ENCODE results near the gene ADAM12. TPM values are rescaled to one million over a fixed set of nuclear protein-coding genes. Genes with fewer than 3 reads are reported as not detected.

Gene ADAM12
- total RNA-seq, 1 donor from 2014 or later = 8.0 TPM

- peaks cover 12% of the 10 kb centered on the region for H3K4me1 Mint-ChIP-seq
- DNase-seq (ENCODE audit: low spot score) = no peak
- H3K4me3 ChIP-seq = no peak overlapping the region
- no peak overlapping the region for H2AFZ ChIP-seq (replicated peaks)
- no peak for TF ChIP-seq EZH2 (IDR thresholded peaks at IDR 0.05)
- TF ChIP-seq, protein P1, sequence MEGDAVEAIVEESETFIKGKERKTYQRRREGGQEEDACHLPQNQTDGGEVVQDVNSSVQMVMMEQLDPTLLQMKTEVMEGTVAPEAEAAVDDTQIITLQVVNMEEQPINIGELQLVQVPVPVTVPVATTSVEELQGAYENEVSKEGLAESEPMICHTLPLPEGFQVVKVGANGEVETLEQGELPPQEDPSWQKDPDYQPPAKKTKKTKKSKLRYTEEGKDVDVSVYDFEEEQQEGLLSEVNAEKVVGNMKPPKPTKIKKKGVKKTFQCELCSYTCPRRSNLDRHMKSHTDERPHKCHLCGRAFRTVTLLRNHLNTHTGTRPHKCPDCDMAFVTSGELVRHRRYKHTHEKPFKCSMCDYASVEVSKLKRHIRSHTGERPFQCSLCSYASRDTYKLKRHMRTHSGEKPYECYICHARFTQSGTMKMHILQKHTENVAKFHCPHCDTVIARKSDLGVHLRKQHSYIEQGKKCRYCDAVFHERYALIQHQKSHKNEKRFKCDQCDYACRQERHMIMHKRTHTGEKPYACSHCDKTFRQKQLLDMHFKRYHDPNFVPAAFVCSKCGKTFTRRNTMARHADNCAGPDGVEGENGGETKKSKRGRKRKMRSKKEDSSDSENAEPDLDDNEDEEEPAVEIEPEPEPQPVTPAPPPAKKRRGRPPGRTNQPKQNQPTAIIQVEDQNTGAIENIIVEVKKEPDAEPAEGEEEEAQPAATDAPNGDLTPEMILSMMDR (IDR thresholded peaks at IDR 0.05) = no peak
- TF ChIP-seq EZH2phosphoT487 (IDR thresholded peaks at IDR 0.05) = no peak
- H3K27me3 Mint-ChIP-seq (ENCODE audit: insufficient read depth, low read depth) = peaks cover 14% of the 10 kb centered on the region
- H3K36me3 Mint-ChIP-seq = no peaks in the 10 kb centered on the region
- no peaks in the 10 kb centered on the region for H4K20me1 ChIP-seq (ENCODE audit: low read depth)
- H3K79me2 ChIP-seq (ENCODE audit: low read depth) = no peaks in the 10 kb centered on the region
- H3K4me3 Mint-ChIP-seq = no peak overlapping the region
- H3K27ac Mint-ChIP-seq = no peak overlapping the region
- H3K9ac ChIP-seq = no peak overlapping the region
- H3K4me2 ChIP-seq = no peak overlapping the region
- no peaks in the 10 kb centered on the region for H3K9me3 Mint-ChIP-seq
- peaks cover 22% of the 10 kb centered on the region for H3K4me1 ChIP-seq
- no peak overlapping the region for H3K27ac ChIP-seq
- no peaks in the 10 kb centered on the region for H3K27me3 ChIP-seq
- no peaks in the 10 kb centered on the region for H3K36me3 ChIP-seq
- H3F3A ChIP-seq (ENCODE audit: low read depth) = no peaks in the 10 kb centered on the region
- H3K9me3 ChIP-seq (ENCODE audit: low read depth) = no peaks in the 10 kb centered on the region
Observed at GRCh38 chr10:126397156-126397555, 8.9 kb upstream of the ADAM12 start.

GRCh38 chr10:126394948-126395347 is 6.7 kb upstream of the ADAM12 start:
- Histone ChIP-seq H3K79me2 (ENCODE audit: low read depth) (no peaks in the 10 kb centered on the region), H3K4me2 (no peak overlapping the region), H2AFZ (replicated peaks) (no peak overlapping the region), H3K4me1 (peaks cover 34% of the 10 kb centered on the region), H3K36me3 (no peaks in the 10 kb centered on the region), H3K27me3 (peaks cover 5% of the 10 kb centered on the region), H4K20me1 (ENCODE audit: low read depth) (no peaks in the 10 kb centered on the region), H3K9me3 (ENCODE audit: low read depth) (no peaks in the 10 kb centered on the region), H3F3A (ENCODE audit: low read depth) (peaks cover 7% of the 10 kb centered on the region), H3K4me3 (no peak overlapping the region), H3K27ac (no peak overlapping the region), H3K9ac (no peak overlapping the region)
- H3K4me3 Mint-ChIP-seq = no peak overlapping the region
- H3K27ac Mint-ChIP-seq = no peak overlapping the region
- H3K36me3 Mint-ChIP-seq = no peaks in the 10 kb centered on the region
- H3K4me1 Mint-ChIP-seq = peaks cover 25% of the 10 kb centered on the region
- H3K9me3 Mint-ChIP-seq = no peaks in the 10 kb centered on the region
- H3K27me3 Mint-ChIP-seq (ENCODE audit: insufficient read depth, low read depth) = peaks cover 17% of the 10 kb centered on the region
- no peak for DNase-seq (ENCODE audit: low spot score)
- TF ChIP-seq, protein P1 (IDR thresholded peaks at IDR 0.05) = no peak
- TF ChIP-seq EZH2 (IDR thresholded peaks at IDR 0.05) (no peak), EZH2phosphoT487 (IDR thresholded peaks at IDR 0.05) (no peak)

GRCh38 chr10:126393076-126393475 is 4.8 kb upstream of the ADAM12 start:
- Histone ChIP-seq H3F3A (ENCODE audit: low read depth) (peaks cover 7% of the 10 kb centered on the region), H3K27ac (no peak overlapping the region), H4K20me1 (ENCODE audit: low read depth) (no peaks in the 10 kb centered on the region), H3K4me3 (no peak overlapping the region), H2AFZ (replicated peaks) (no peak overlapping the region), H3K79me2 (ENCODE audit: low read depth) (no peaks in the 10 kb centered on the region), H3K27me3 (peaks cover 24% of the 10 kb centered on the region), H3K4me2 (no peak overlapping the region), H3K4me1 (peaks cover 28% of the 10 kb centered on the region), H3K9me3 (ENCODE audit: low read depth) (no peaks in the 10 kb centered on the region), H3K9ac (no peak overlapping the region), H3K36me3 (no peaks in the 10 kb centered on the region)
- TF ChIP-seq EZH2 (IDR thresholded peaks at IDR 0.05) = no peak
- Mint-ChIP-seq H3K27me3 (ENCODE audit: insufficient read depth, low read depth) (peaks cover 25% of the 10 kb centered on the region), H3K4me1 (peaks cover 21% of the 10 kb centered on the region), H3K36me3 (no peaks in the 10 kb centered on the region), H3K4me3 (no peak overlapping the region), H3K27ac (no peak overlapping the region), H3K9me3 (peaks cover 4% of the 10 kb centered on the region)
- no peak for DNase-seq (ENCODE audit: low spot score)

DNA sequence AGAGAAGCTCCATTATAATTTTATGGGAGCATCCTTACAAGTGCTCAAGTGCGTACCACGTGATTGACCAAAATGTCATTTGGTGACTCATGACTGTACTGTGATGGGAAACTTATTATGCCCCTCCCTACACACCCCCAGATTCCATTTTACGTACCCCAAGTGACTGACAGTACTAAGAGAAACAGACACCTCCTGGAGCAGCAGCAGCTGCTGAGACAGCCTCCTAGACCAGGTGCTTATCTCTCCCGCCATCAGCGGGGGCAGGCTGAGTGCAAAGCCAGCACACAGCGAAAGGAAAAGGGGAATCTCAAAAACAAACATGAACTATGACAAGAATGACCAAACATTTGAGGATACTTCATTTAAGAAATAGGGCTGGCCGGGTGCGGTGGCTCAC is 4.2 kb upstream of the ADAM12 start:
- H3K9ac ChIP-seq = no peak overlapping the region
- H3K4me2 ChIP-seq = no peak overlapping the region
- DNase-seq (ENCODE audit: low spot score) = no peak
- H3K36me3 ChIP-seq = no peaks in the 10 kb centered on the region
- Mint-ChIP-seq H3K4me1 (peaks cover 19% of the 10 kb centered on the region), H3K27me3 (ENCODE audit: insufficient read depth, low read depth) (peaks cover 27% of the 10 kb centered on the region), H3K9me3 (peaks cover 4% of the 10 kb centered on the region), H3K27ac (no peak overlapping the region), H3K4me3 (no peak overlapping the region), H3K36me3 (no peaks in the 10 kb centered on the region)
- H4K20me1 ChIP-seq (ENCODE audit: low read depth) = no peaks in the 10 kb centered on the region
- H3K9me3 ChIP-seq (ENCODE audit: low read depth) = no peaks in the 10 kb centered on the region
- peaks cover 25% of the 10 kb centered on the region for H3K4me1 ChIP-seq
- no peaks in the 10 kb centered on the region for H3K79me2 ChIP-seq (ENCODE audit: low read depth)
- H3K27me3 ChIP-seq = peaks cover 30% of the 10 kb centered on the region
- peaks cover 9% of the 10 kb centered on the region for H3F3A ChIP-seq (ENCODE audit: low read depth)
- H3K27ac ChIP-seq = no peak overlapping the region
- H2AFZ ChIP-seq (replicated peaks) = no peak overlapping the region
- TF ChIP-seq EZH2phosphoT487 (IDR thresholded peaks at IDR 0.05) = no peak
- TF ChIP-seq, protein P1 (IDR thresholded peaks at IDR 0.05) = no peak
- no peak for TF ChIP-seq EZH2 (IDR thresholded peaks at IDR 0.05)
- no peak overlapping the region for H3K4me3 ChIP-seq
